ENCODE measurements around the gene ALMS1.

- no peak for TF ChIP-seq POLR2A (IDR thresholded peaks at IDR 0.05)
- TF ChIP-seq, protein P1, sequence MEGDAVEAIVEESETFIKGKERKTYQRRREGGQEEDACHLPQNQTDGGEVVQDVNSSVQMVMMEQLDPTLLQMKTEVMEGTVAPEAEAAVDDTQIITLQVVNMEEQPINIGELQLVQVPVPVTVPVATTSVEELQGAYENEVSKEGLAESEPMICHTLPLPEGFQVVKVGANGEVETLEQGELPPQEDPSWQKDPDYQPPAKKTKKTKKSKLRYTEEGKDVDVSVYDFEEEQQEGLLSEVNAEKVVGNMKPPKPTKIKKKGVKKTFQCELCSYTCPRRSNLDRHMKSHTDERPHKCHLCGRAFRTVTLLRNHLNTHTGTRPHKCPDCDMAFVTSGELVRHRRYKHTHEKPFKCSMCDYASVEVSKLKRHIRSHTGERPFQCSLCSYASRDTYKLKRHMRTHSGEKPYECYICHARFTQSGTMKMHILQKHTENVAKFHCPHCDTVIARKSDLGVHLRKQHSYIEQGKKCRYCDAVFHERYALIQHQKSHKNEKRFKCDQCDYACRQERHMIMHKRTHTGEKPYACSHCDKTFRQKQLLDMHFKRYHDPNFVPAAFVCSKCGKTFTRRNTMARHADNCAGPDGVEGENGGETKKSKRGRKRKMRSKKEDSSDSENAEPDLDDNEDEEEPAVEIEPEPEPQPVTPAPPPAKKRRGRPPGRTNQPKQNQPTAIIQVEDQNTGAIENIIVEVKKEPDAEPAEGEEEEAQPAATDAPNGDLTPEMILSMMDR (IDR thresholded peaks at IDR 0.05), result no peak
Measured at GRCh38 chr2:73610111-73610510, 224.5 kb downstream of the ALMS1 start.
